Kidney (tissue), 14 donors: ENCODE data around the gene KIF18A. TPM values are rescaled to one million over a fixed set of nuclear protein-coding genes. Genes with fewer than 3 reads are reported as not detected.

Source experiments
- DNase-seq, 5 donors: peaks; one replicate each; pipeline ENCODE4 v3.0.0-alpha.2; 2013 to 2020
- FAIRE-seq: peaks from 2 replicates; lab custom pipeline; 2012; peaks lifted over from hg19 to GRCh38; lab: Jason Lieb, UNC
- H3K27ac ChIP-seq, 2 donors: one replicate each; pipeline ENCODE4 v1.7.0; 2013; ENCODE audit warnings: low read depth in 2 of 2, low read length in 2 of 2, inconsistent platforms in 1 of 2
- H3K27me3 ChIP-seq: one replicate; pipeline ENCODE4 v1.7.1; 2013; ENCODE audit warnings: low read length, inconsistent platforms; ENCODE audit not compliant: control insufficient read depth, insufficient read depth
- H3K36me3 ChIP-seq, 3 donors: one replicate each; pipeline versions ENCODE4 v1.7.0 to v1.7.1; 2013; ENCODE audit warnings: low read length in 3 of 3, control low read depth in 1 of 3, inconsistent platforms in 1 of 3; ENCODE audit not compliant: insufficient read depth in 3 of 3, control insufficient read depth in 2 of 3
- H3K4me1 ChIP-seq, 3 donors: one replicate each; pipeline versions ENCODE4 v1.7.0 to v1.7.1; 2013; ENCODE audit warnings: low read length in 3 of 3, inconsistent platforms in 1 of 3, low read depth in 1 of 3; ENCODE audit not compliant: control insufficient read depth in 2 of 3, insufficient read depth in 2 of 3
- H3K4me3 ChIP-seq, 3 donors: one replicate each; pipeline versions ENCODE4 v1.7.0 to v1.8.1; 2013; ENCODE audit warnings: low read length in 3 of 3, control low read depth in 1 of 3, inconsistent platforms in 1 of 3
- H3K9ac ChIP-seq, 3 donors: one replicate each; pipeline versions ENCODE4 v1.7.0 to v1.7.1; 2013; ENCODE audit warnings: low read length in 3 of 3, control low read depth in 1 of 3, inconsistent platforms in 1 of 3
- H3K9me3 ChIP-seq, 3 donors: one replicate each; pipeline versions ENCODE4 v1.7.0 to v1.7.1; 2013; ENCODE audit warnings: low read length in 3 of 3, control low read depth in 1 of 3, inconsistent platforms in 1 of 3; ENCODE audit not compliant: control insufficient read depth in 2 of 3, insufficient read depth in 1 of 3
- CTCF ChIP-seq: IDR thresholded peaks from 3 replicates; pipeline ENCODE4 v1.5.1; 2012; ENCODE audit warnings: mild to moderate bottlenecking, moderate library complexity, borderline replicate concordance; ENCODE audit not compliant: insufficient read depth; ENCODE audit errors: extremely low read depth
- intact Hi-C: fragments of 100-400 bp; cut with DNase I; formaldehyde crosslinking; loops from one replicate; pipeline ENCODE4 v1.11.1; 2022
- polyA plus RNA-seq: library from polyadenylated mRNA; stranded (reverse); fragments of 350-450 nt; fragmentation: Illumina TruSeq; extraction: RNeasy Lipid Tissue Mini Kit (QIAGEN cat#74804); gene quantifications from one replicate; pipeline ENCODE4 v1.2.3, GENCODE V29; 2014; ENCODE audit warnings: low read depth, low replicate concordance; ENCODE audit not compliant: insufficient read depth
- total RNA-seq: library from RNA; stranded (reverse); fragmentation: NEBNext Ultra II Directional; extraction: Animal tissue kit (Norgen Biotek cat#: 25700); gene quantifications from one replicate; pipeline ENCODE4 v1.2.1, GENCODE V29; 2021
- donor health status: control.
- donor health status: control.
- donor health status: control.
- donor health status: control.
- donor health status: control.
- donor health status: DM: yes; HTN: yes; CAD: no.
- donor health status: Normal renal cell carcinoma (clear cell type).

The KIF18A gene
- total and polyA plus RNA-seq, 2 donors from 2014 or later = 0.39 to 0.50 TPM

GRCh38 chr11:28146123-28146751 is 38.3 kb upstream of the KIF18A start:
- Histone ChIP-seq H3K36me3 (no peaks in the 10 kb centered on the region), H3K4me1 (no peaks in the 10 kb centered on the region), H3K27me3 (no peaks in the 10 kb centered on the region), H3K9me3 (no peaks in the 10 kb centered on the region), H3K27ac (no peak overlapping the region), H3K4me3 (no peak overlapping the region), H3K9ac (no peak overlapping the region)
- DNase-seq (no peak), FAIRE-seq (peak; percentile 82)
- TF ChIP-seq CTCF = no peak
- intact Hi-C loops = no loop called here

DNA sequence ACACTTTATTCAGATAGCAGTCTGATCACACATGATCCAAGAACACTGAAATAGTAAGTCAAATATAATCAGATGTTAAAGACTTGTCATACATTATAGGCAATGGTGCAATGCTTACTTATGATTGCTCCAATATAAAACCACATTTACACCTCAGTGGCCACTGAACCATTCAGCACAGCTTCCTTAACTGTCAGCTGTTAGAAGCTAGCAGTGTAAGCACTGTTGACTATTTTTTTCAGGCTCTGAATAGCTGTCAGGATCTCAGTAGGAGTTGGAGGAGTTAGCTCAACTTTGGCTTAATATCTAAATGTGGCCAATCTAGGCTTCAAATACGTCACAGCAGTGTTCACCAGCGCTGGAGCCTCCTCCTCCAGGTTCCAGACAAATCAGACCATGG is 36.9 kb upstream of the KIF18A start:
- intact Hi-C loops = no loop called here
- Histone ChIP-seq H3K4me3 (no peak overlapping the region), H3K4me1 (no peaks in the 10 kb centered on the region), H3K9ac (no peak overlapping the region), H3K27ac (no peak overlapping the region), H3K27me3 (no peaks in the 10 kb centered on the region), H3K9me3 (peaks cover 0 to 14% (median 4%) of the 10 kb centered on the region in 3 donors), H3K36me3 (no peaks in the 10 kb centered on the region)
- DNase-seq (no peak), FAIRE-seq (no peak)
- TF ChIP-seq CTCF = no peak

DNA sequence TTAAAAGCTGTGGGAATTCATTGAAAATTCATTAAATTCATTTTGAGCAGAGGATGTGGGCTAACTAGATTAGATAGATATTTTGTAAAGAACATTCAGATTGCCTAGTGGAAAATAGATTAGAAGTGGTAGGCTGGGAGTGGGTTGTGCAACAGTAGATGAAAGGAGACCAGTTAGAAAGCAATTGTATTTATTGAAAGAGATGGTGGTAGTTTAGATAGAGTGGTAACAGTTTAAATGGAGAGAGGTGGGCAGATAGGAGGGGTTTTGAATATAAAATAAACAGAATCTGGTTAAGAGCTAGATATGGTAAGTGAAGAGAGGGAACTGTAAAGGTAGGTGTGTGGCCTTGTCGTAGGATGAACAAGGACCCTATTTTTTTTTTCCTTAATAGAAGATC is 34.8 kb upstream of the KIF18A start:
- H3K27ac ChIP-seq = no peak overlapping the region
- DNase-seq (no peak), FAIRE-seq (no peak)
- H3K27me3 ChIP-seq = no peaks in the 10 kb centered on the region
- intact Hi-C loops = no loop called here
- no peak overlapping the region for H3K4me3 ChIP-seq
- H3K4me1 ChIP-seq = no peaks in the 10 kb centered on the region
- no peaks in the 10 kb centered on the region for H3K36me3 ChIP-seq
- no peak overlapping the region for H3K9ac ChIP-seq
- no peak for TF ChIP-seq CTCF
- H3K9me3 ChIP-seq = peaks cover 0 to 23% (median 4%) of the 10 kb centered on the region in 3 donors
